GM06990 (cell line): ENCODE measurements around the gene HMCN1.

ENCODE experiments used
- DNase-seq: peaks from one replicate; pipeline ENCODE4 v3.0.0-alpha.2; 2011; ENCODE audit not compliant: insufficient read length; ENCODE audit errors: extremely low read depth
- H3K27me3 ChIP-seq: replicated peaks from 2 replicates; pipeline ENCODE4 v1.6.0; 2011; ENCODE audit warnings: low read length; ENCODE audit not compliant: control insufficient read depth, insufficient read depth
- H3K36me3 ChIP-seq: 2 replicates; pipeline ENCODE4 v1.5.1; 2011; ENCODE audit warnings: low read length; ENCODE audit not compliant: control insufficient read depth, insufficient read depth
- H3K4me3 ChIP-seq: replicated peaks from 2 replicates; pipeline ENCODE4 v1.5.1; 2011; ENCODE audit warnings: low read depth, mild to moderate bottlenecking, control low read depth, low read length
- TF ChIP-seq, protein P1 (sequence below): IDR thresholded peaks from 2 replicates; pipeline ENCODE4 v1.5.1; 2011; ENCODE audit warnings: low read length, control low read depth, mild to moderate bottlenecking, inconsistent platforms; ENCODE audit not compliant: insufficient read depth, poor library complexity, severe bottlenecking

HMCN1 gene

DNA sequence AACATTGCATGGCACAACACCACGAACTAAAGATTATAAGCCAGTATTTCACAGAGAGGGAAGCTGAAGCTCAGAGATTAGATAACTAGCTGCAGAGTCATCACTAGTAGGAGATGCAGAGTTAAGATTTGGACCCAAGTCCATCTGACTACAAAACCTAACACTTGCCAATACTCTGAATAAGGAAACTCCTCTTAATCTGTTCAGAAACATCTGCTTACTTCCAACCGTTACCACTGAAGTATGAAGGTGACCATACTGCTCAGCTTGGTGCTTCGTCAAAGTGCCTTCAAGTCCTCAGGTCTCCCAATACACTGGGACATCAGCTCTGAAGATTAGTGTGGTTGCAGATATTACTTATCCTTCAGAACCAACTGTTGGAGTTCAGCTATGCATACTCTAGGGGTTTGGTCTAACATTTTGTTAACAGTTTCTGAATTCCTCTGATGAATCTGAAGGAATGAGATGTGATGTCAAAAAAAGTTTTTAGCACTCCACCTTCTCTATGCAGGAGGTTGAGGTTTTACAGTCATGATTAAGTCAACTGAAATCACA lies 461.3 kb downstream of the HMCN1 start:
- H3K27me3 ChIP-seq: no peaks in the 10 kb centered on the region

DNA sequence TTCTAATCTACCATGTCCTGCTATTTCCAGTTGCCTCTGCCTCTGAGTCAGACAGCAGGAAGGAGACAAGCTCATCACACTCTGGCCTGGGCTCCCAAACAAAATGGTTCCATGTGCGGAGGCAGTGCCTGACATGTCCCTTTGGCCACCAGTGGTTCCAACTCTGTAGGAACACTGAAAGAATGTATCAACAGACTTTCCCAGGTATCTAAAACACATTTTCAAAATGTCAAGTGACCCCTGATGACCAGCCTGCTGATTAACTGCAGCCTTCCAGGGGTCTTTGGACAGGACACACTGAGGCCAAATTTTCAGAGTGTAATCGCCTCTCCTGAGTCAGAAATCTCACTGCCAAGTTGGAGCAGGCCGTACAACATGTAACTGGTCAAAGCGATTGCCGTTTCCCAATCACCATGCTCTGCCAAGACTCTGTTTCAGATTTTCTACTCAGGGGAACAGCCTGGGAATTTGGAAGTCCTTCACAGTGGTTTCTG lies 468.1 kb downstream of the HMCN1 start:
- TF ChIP-seq, protein P1, sequence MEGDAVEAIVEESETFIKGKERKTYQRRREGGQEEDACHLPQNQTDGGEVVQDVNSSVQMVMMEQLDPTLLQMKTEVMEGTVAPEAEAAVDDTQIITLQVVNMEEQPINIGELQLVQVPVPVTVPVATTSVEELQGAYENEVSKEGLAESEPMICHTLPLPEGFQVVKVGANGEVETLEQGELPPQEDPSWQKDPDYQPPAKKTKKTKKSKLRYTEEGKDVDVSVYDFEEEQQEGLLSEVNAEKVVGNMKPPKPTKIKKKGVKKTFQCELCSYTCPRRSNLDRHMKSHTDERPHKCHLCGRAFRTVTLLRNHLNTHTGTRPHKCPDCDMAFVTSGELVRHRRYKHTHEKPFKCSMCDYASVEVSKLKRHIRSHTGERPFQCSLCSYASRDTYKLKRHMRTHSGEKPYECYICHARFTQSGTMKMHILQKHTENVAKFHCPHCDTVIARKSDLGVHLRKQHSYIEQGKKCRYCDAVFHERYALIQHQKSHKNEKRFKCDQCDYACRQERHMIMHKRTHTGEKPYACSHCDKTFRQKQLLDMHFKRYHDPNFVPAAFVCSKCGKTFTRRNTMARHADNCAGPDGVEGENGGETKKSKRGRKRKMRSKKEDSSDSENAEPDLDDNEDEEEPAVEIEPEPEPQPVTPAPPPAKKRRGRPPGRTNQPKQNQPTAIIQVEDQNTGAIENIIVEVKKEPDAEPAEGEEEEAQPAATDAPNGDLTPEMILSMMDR: no peak
- Histone ChIP-seq H3K27me3 (no peaks in the 10 kb centered on the region), H3K4me3 (no peak overlapping the region), H3K36me3 (no peaks in the 10 kb centered on the region)
- no peak for DNase-seq

More for the DNA sequence above, 461.3 kb downstream of the HMCN1 start:
- Histone ChIP-seq H3K36me3 (no peaks in the 10 kb centered on the region), H3K4me3 (no peak overlapping the region)
- TF ChIP-seq, protein P1: no peak
- no peak for DNase-seq

DNA sequence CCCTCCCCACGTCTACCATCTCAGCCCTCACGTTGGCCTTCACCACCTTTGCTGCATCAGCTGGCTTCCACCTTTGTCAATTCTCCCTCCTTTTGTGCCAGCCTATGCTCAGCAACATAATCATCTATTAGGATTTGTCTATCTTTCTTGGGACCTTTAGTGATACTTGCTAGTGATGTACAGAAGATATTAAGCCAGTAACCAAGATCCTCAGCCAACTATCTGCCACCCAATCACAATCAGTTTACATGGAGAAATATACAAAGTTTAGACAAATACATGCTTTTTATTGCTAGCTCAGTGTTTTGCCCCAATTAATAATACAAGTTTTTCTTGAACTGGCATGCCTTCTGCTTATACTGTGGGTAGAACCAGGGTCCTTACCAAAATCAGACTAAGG lies 468.6 kb downstream of the HMCN1 start:
- no peak for DNase-seq
- no peak overlapping the region for H3K4me3 ChIP-seq
- no peaks in the 10 kb centered on the region; the same call in 1 of the 2 replicates for H3K27me3 ChIP-seq
- TF ChIP-seq, protein P1: no peak
- no peaks in the 10 kb centered on the region for H3K36me3 ChIP-seq

DNA sequence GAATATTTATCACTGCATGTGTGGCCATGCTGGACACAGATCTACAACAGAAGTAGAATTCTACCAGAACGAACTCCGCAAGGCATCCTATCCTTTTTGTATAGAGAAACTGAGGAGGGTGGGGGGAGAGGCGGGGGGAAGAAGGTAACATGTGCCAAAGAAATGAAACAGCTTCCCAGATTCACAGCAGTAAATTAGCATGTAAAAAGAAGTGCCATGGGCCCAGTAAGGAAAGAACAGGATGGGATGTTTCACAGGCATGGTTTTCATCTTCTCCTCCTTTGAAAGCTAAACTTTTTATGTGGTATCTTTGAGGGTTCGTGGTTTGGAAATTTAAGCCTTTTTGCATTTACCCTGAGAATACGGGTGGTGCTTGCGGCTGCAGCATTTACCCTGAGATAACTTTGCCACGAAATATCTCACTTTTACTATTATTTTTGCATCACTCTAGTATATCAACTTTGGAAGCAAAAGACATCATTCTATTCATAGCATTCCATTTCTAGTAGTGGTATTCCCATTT lies 471.9 kb downstream of the HMCN1 start:
- H3K36me3 ChIP-seq: no peaks in the 10 kb centered on the region
- no peak for DNase-seq
- no peak overlapping the region for H3K4me3 ChIP-seq
- no peaks in the 10 kb centered on the region; the same call in 1 of the 2 replicates for H3K27me3 ChIP-seq
- TF ChIP-seq, protein P1: no peak

DNA sequence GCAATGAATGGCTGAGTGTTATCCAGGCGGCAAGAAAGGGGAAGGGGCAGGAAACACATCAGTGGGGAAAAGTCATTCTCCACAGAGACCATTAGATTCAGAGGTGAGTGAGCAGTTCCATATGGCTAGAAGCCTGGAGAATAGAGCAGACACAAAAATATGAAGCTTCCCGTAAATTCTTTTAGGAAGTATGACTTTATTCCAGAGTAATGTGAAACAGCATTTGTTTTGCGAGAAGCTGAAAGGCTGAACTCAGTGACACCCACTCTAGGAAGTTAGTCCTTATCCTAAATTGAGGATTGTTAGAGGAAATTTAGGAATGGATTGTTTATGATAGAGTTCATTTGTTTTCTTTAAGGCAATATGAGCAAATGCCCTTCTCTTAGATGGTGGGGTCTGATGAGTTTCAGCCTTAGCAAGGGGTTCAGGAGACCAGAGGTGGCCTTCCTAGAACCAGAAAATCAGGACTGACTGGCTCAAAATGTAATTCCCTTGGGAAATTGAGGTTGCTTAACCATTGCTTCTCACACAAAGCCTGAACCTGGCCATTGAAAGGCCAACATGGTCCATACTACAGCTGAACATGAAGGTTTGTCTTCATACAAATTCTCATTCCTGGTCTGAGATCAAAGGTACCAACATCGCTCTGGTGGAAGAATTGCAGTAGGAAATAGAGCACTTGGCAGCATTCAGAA lies 473.3 kb downstream of the HMCN1 start:
- H3K4me3 ChIP-seq: no peak overlapping the region
- H3K27me3 ChIP-seq: no peaks in the 10 kb centered on the region; the same call in 1 of the 2 replicates
- TF ChIP-seq, protein P1: no peak
- H3K36me3 ChIP-seq: no peaks in the 10 kb centered on the region
- DNase-seq: no peak
